IMR-90 (cell line): ENCODE results near the gene MRPL20.
"Not testable (repeated sequence)": the region's sequence is repeated elsewhere in the genome, so short reads cannot be mapped to it uniquely, and the experiment has no call there.

Source experiments
- BHLHE40 ChIP-seq: fragments of 150-350 bp; IDR thresholded peaks from 2 replicates; pipeline ENCODE4 v1.6.1; 2016; ENCODE audit warnings: mild to moderate bottlenecking, low read depth, low read length
- CHD1 ChIP-seq: IDR thresholded peaks from 2 replicates; pipeline ENCODE4 v1.6.1; 2012; ENCODE audit warnings: low read depth, low read length, improper control_type of control experiment
- FOS ChIP-seq: fragments of 150-350 bp; IDR thresholded peaks from 2 replicates; pipeline ENCODE4 v1.6.1; 2016; ENCODE audit warnings: low read depth, low read length
- MAFK ChIP-seq: IDR thresholded peaks from 2 replicates; pipeline ENCODE4 v1.6.1; 2012; ENCODE audit warnings: low read depth, low read length, improper control_type of control experiment
- MAZ ChIP-seq: IDR thresholded peaks from 2 replicates; pipeline ENCODE4 v1.6.1; 2012; ENCODE audit warnings: low read depth, mild to moderate bottlenecking, low read length, improper control_type of control experiment, moderate library complexity, borderline replicate concordance
- MXI1 ChIP-seq: IDR thresholded peaks from 2 replicates; pipeline ENCODE4 v1.6.1; 2012; ENCODE audit warnings: low read depth, mild to moderate bottlenecking, low read length, moderate library complexity, borderline replicate concordance
- NFE2L2 ChIP-seq: fragments of 150-350 bp; IDR thresholded peaks from 2 replicates; pipeline ENCODE4 v1.6.1; 2016; ENCODE audit warnings: low read depth, mild to moderate bottlenecking, low read length
- POLR2A ChIP-seq: IDR thresholded peaks from 2 replicates; pipeline ENCODE4 v1.6.1; 2012; ENCODE audit warnings: mild to moderate bottlenecking, low read depth, low read length
- RAD21 ChIP-seq: IDR thresholded peaks from 2 replicates; pipeline ENCODE4 v1.6.1; 2012; ENCODE audit warnings: low read length, improper control_type of control experiment
- SMC3 ChIP-seq: fragments of 150-350 bp; IDR thresholded peaks from 2 replicates; pipeline ENCODE4 v1.6.1; 2016; ENCODE audit warnings: low read depth, mild to moderate bottlenecking, antibody characterized with exemption, low read length, moderate library complexity
- TF ChIP-seq, protein P1 (sequence below): conservative IDR thresholded peaks from 2 replicates; pipeline ENCODE4 v1.5.1; 2012; ENCODE audit warnings: mild to moderate bottlenecking, low read depth, low read length, improper control_type of control experiment
- TF ChIP-seq, protein P2 (sequence below): fragments of 150-350 bp; IDR thresholded peaks from 2 replicates; pipeline ENCODE4 v1.6.1; 2017; ENCODE audit warnings: mild to moderate bottlenecking, antibody characterized with exemption, low read length, low read depth

DNA sequence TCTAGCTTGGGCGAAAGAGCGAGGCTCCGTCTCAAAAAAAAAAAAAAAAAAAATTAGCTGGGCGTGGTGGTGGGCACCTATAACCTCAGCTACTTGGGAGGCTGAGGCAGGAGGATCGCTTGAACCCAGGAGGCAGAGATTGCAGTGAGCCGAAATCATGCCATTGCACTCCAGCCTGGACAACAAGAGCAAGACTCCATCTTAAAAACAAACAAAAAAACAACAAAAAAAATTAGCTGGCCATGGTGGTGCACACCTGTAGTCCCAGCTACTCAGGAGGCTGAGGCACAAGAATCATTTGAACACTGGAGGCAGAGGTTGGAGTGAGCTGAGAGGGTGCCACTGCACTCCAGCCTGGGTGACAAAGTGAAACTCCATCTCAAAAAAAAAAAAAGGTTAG is 21.9 kb upstream of the MRPL20 start:
- TF ChIP-seq, protein P1, sequence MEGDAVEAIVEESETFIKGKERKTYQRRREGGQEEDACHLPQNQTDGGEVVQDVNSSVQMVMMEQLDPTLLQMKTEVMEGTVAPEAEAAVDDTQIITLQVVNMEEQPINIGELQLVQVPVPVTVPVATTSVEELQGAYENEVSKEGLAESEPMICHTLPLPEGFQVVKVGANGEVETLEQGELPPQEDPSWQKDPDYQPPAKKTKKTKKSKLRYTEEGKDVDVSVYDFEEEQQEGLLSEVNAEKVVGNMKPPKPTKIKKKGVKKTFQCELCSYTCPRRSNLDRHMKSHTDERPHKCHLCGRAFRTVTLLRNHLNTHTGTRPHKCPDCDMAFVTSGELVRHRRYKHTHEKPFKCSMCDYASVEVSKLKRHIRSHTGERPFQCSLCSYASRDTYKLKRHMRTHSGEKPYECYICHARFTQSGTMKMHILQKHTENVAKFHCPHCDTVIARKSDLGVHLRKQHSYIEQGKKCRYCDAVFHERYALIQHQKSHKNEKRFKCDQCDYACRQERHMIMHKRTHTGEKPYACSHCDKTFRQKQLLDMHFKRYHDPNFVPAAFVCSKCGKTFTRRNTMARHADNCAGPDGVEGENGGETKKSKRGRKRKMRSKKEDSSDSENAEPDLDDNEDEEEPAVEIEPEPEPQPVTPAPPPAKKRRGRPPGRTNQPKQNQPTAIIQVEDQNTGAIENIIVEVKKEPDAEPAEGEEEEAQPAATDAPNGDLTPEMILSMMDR, result not testable (repeated sequence)
- not testable (repeated sequence) for TF ChIP-seq POLR2A, MAFK, FOS, SMC3, BHLHE40, MXI1, RAD21, MAZ, NFE2L2, CHD1
- TF ChIP-seq, protein P2, sequence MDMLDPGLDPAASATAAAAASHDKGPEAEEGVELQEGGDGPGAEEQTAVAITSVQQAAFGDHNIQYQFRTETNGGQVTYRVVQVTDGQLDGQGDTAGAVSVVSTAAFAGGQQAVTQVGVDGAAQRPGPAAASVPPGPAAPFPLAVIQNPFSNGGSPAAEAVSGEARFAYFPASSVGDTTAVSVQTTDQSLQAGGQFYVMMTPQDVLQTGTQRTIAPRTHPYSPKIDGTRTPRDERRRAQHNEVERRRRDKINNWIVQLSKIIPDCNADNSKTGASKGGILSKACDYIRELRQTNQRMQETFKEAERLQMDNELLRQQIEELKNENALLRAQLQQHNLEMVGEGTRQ, result not testable (repeated sequence)
